ENCODE data around the gene RLN3. TPM values are rescaled to one million over a fixed set of nuclear protein-coding genes. Genes with fewer than 3 reads are reported as not detected.

The RLN3 gene
- total and polyA plus RNA-seq, 2 experiments from 2014 or later = not detected

DNA sequence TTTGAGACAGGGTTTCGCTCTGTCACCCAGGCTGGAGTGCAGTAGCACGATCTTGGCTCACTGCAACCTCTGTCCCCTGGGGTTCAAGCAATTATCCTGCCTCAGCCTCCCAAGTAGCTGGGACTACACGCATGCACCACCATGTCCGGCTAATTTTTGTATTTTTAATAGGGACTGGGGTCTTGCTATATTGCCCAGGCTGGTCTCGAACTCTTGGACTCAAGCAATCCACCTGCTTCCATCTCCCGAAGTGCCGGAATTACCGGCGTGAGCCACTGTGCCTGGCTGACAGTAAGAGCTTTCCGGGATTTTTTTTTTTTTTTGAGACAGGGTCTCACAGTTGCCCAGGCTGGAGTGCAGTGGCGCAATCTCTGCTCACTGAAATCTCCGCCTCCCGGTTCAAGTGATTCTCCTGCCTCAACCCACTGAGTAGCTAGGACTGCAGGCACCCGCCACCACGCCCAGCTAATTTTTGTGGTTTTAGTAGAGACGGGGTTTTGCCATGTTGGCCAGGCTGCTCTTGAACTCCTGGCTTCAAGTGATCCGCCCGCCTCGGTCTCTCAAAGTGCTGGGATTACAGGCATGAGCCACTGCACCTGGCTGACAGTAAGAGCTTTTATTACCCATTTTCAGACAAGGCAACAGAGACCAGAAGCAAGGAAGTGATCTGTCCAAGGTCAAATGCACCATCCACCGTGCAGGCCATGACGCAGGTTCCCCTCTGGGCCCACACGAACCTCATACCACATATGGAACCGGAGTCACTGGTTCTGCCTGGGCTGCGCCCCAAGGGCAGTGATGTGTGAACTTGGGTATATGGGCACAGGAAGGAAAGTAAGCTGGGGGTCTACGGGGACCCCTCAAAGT lies 42.8 kb upstream of the RLN3 start:
- Histone ChIP-seq H3K4me3 (no peak overlapping the region; the same call in 1 of the 2 replicates), H3K4me1 (ENCODE audit: insufficient read depth) (peaks cover 44% of the 10 kb centered on the region), H3K27me3 (ENCODE audit: insufficient read depth) (no peaks in the 10 kb centered on the region), H2AFZ (peak overlapping the region; percentile 18; the same call in 1 of the 2 replicates), H3K9me2 (ENCODE audit: insufficient read depth) (no peaks in the 10 kb centered on the region), H4K20me1 (replicated peaks; ENCODE audit: insufficient read depth) (no peaks in the 10 kb centered on the region), H3K79me2 (replicated peaks; ENCODE audit: insufficient read depth) (no peaks in the 10 kb centered on the region), H3F3A (replicated peaks; ENCODE audit: low read depth) (peaks cover 13% of the 10 kb centered on the region), H3K27ac (ENCODE audit: low read depth) (peak overlapping the region; percentile 92), H3K36me3 (ENCODE audit: insufficient read depth) (no peaks in the 10 kb centered on the region), H3K4me2 (peak overlapping the region; percentile 78)
- TF ChIP-seq POLR2AphosphoS5 (IDR thresholded peaks at IDR 0.05; ENCODE audit: low read depth) = no peak
- no peak for TF ChIP-seq EZH2 (IDR thresholded peaks at IDR 0.05; ENCODE audit: low read depth, unreplicated experiment)
- TF ChIP-seq JUNB (IDR thresholded peaks at IDR 0.05; ENCODE audit: unreplicated experiment) = no peak
- no peak for TF ChIP-seq ZNF331 (CRISPR knock-in tag; IDR thresholded peaks at IDR 0.05; ENCODE audit: low read depth)
- TF ChIP-seq, protein P1, sequence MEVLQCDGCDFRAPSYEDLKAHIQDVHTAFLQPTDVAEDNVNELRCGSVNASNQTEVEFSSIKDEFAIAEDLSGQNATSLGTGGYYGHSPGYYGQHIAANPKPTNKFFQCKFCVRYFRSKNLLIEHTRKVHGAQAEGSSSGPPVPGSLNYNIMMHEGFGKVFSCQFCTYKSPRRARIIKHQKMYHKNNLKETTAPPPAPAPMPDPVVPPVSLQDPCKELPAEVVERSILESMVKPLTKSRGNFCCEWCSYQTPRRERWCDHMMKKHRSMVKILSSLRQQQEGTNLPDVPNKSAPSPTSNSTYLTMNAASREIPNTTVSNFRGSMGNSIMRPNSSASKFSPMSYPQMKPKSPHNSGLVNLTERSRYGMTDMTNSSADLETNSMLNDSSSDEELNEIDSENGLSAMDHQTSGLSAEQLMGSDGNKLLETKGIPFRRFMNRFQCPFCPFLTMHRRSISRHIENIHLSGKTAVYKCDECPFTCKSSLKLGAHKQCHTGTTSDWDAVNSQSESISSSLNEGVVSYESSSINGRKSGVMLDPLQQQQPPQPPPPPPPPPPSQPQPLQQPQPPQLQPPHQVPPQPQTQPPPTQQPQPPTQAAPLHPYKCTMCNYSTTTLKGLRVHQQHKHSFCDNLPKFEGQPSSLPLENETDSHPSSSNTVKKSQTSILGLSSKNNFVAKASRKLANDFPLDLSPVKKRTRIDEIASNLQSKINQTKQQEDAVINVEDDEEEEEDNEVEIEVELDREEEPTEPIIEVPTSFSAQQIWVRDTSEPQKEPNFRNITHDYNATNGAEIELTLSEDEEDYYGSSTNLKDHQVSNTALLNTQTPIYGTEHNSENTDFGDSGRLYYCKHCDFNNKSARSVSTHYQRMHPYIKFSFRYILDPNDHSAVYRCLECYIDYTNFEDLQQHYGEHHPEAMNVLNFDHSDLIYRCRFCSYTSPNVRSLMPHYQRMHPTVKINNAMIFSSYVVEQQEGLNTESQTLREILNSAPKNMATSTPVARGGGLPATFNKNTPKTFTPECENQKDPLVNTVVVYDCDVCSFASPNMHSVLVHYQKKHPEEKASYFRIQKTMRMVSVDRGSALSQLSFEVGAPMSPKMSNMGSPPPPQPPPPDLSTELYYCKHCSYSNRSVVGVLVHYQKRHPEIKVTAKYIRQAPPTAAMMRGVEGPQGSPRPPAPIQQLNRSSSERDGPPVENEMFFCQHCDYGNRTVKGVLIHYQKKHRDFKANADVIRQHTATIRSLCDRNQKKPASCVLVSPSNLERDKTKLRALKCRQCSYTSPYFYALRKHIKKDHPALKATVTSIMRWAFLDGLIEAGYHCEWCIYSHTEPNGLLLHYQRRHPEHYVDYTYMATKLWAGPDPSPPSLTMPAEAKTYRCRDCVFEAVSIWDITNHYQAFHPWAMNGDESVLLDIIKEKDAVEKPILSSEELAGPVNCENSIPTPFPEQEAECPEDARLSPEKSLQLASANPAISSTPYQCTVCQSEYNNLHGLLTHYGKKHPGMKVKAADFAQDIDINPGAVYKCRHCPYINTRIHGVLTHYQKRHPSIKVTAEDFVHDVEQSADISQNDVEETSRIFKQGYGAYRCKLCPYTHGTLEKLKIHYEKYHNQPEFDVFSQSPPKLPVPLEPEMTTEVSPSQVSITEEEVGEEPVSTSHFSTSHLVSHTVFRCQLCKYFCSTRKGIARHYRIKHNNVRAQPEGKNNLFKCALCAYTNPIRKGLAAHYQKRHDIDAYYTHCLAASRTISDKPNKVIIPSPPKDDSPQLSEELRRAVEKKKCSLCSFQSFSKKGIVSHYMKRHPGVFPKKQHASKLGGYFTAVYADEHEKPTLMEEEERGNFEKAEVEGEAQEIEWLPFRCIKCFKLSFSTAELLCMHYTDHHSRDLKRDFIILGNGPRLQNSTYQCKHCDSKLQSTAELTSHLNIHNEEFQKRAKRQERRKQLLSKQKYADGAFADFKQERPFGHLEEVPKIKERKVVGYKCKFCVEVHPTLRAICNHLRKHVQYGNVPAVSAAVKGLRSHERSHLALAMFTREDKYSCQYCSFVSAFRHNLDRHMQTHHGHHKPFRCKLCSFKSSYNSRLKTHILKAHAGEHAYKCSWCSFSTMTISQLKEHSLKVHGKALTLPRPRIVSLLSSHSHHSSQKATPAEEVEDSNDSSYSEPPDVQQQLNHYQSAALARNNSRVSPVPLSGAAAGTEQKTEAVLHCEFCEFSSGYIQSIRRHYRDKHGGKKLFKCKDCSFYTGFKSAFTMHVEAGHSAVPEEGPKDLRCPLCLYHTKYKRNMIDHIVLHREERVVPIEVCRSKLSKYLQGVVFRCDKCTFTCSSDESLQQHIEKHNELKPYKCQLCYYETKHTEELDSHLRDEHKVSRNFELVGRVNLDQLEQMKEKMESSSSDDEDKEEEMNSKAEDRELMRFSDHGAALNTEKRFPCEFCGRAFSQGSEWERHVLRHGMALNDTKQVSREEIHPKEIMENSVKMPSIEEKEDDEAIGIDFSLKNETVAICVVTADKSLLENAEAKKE (CRISPR knock-in tag; IDR thresholded peaks at IDR 0.05) = no peak
- TF ChIP-seq STAT1 (IDR thresholded peaks at IDR 0.05; ENCODE audit: unreplicated experiment) = no peak
- TF ChIP-seq CREB1 (CRISPR knock-in tag; IDR thresholded peaks at IDR 0.05; ENCODE audit: low read depth) = no peak
- TF ChIP-seq ZNF114 (CRISPR knock-in tag; IDR thresholded peaks at IDR 0.05) = no peak
- H3K4me3 Mint-ChIP-seq = peak overlapping the region; percentile 7; the same call in 1 of the 3 replicates
- peaks cover 14% of the 10 kb centered on the region; the same call in 2 of the 3 replicates for H3K36me3 Mint-ChIP-seq (ENCODE audit: low read depth)
- peaks cover 28% of the 10 kb centered on the region for H3K27me3 Mint-ChIP-seq (ENCODE audit: insufficient read depth, low read depth, poor library complexity)
- ATAC-seq (no peak), DNase-seq (ENCODE audit: low spot score) (no peak)
- peaks cover 52% of the 10 kb centered on the region for H3K4me1 Mint-ChIP-seq
- no peaks in the 10 kb centered on the region; the same call in 2 of the 3 replicates for H3K9me3 Mint-ChIP-seq
- H3K27ac Mint-ChIP-seq = peak overlapping the region; percentile 59
